GM12874 (cell line): ENCODE data around the gene SH3RF1.

Experiments
- TF ChIP-seq, protein P1 (sequence below): IDR thresholded peaks from 2 replicates; pipeline ENCODE4 v1.5.1; 2011; ENCODE audit warnings: low read depth, mild to moderate bottlenecking, control low read depth, low read length, moderate library complexity; ENCODE audit not compliant: insufficient read depth

The SH3RF1 gene

DNA sequence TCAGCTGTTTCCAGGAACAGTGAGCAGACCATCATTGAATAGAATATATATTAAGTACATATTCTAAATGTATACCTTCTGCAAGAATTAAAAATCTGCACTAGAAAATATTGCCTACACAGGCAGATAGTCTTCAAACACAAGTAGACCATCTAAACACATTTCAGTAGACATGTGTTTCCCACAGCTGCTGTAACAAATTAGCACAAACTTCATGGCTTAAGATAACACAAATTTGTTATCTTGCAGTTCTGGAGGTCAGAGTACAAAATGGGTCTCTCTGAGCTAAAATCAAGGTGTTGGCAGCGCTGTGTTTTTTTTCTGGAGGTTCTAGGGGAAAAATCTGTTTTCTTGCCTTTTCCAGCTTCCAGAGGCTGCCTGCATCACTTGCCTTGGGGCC lies 42.7 kb downstream of the SH3RF1 start:
- TF ChIP-seq, protein P1, sequence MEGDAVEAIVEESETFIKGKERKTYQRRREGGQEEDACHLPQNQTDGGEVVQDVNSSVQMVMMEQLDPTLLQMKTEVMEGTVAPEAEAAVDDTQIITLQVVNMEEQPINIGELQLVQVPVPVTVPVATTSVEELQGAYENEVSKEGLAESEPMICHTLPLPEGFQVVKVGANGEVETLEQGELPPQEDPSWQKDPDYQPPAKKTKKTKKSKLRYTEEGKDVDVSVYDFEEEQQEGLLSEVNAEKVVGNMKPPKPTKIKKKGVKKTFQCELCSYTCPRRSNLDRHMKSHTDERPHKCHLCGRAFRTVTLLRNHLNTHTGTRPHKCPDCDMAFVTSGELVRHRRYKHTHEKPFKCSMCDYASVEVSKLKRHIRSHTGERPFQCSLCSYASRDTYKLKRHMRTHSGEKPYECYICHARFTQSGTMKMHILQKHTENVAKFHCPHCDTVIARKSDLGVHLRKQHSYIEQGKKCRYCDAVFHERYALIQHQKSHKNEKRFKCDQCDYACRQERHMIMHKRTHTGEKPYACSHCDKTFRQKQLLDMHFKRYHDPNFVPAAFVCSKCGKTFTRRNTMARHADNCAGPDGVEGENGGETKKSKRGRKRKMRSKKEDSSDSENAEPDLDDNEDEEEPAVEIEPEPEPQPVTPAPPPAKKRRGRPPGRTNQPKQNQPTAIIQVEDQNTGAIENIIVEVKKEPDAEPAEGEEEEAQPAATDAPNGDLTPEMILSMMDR, result no peak

DNA sequence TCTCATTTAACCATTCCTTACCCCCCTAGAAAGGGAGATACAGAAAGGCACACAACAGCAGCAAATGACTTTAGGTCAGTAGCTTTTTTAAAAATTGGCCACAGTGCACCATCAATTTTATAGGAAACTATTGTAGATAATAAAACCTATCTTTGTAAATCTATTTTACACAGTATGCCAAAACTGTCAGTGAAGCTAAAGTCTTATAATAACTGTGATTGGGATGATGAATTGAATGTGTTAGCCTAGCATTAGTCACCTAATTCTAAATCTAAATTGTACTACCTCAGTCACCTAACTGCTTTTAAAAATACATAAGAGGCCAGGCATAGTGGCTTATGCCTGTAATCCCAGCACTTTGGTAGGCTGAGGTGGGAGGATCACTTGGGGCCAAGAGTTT lies 44.2 kb downstream of the SH3RF1 start:
- TF ChIP-seq, protein P1, result no peak

DNA sequence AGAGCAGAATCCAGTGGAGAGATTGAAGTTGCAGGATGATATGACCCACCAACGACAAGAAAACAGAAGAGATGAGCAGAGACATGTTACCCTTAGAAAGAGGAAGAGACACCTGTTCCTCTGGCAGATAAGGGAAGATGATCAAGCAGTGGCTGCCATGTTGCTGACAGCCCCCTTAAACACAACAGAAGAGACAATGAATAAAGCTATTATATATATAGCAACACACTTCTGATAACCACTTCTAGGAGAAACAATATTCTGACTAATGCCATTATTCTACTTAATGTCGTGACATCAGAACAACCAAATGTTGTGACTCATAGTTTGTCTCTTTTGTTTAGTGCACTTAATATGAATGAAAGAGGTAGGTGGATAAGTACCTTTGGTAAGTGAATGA lies 44.9 kb downstream of the SH3RF1 start:
- TF ChIP-seq, protein P1, result no peak

DNA sequence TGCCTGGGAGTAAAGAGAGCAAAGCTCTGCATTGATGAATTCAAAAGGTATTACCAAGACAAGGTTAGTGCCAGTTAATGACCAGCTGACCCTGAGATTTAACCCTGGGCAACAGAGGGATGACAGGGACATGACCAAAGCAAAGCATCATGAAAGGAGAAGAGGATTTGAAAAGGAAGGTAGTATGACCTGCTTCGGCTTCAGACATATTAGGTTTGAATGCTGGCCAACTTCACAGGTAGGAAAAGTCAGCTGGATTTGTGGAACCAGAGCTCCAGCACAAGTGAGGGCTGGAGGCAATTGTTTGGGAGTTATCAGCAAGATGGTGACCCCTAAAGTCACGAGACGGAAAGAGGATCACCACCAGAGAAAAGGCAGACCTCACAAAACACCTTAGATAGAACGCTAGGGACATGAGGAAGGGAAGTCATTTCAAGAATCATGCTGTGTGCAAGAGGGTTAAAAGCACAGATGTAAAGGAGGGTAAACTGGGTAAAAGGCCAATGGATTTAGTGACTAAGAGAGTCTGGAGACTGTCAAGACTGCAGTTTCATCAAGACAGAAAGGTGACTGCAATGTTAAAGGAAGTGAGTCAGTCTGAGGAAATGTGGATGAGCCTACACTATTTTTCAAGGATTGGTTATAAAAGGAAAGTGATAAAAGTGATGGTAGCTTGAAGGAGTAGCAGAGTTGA lies 45.6 kb downstream of the SH3RF1 start:
- TF ChIP-seq, protein P1, result no peak

DNA sequence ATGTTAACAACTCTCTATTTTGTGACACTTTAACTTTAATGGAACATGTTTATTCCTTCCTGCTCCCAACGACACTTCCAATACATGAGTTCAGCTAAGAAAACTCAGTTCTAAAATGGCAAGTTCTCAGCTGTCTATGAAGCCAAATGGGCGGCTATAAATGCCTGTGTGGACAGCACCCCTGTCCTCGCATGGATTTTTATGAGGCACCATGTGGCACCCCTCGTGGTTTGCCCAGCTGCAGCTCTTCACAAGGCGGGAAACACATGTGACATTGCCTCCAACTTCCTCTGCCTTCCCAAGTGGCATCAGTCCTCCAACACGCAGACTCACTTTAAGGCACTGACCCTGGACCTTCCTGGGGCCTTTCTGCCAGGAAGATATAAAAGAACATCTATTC lies 48.0 kb downstream of the SH3RF1 start:
- TF ChIP-seq, protein P1, result no peak

DNA sequence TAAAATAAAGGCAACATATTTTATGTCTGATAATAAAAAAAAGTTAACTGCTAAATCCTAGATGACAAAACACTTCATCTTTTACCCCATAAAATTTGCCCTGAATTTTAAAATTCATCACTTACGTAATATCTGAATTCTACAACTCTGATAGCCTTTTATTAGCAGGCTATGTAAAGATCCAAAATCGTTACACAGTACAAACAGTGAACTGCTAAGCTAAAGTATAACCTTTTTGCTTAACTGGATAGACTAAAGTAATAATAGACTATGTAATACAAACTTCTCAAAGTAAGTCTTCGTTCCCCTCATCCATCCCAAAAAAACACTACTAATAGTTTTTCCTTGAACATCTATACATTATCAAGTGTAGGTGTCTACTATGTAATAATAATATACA lies 49.1 kb downstream of the SH3RF1 start:
- TF ChIP-seq, protein P1, result no peak

DNA sequence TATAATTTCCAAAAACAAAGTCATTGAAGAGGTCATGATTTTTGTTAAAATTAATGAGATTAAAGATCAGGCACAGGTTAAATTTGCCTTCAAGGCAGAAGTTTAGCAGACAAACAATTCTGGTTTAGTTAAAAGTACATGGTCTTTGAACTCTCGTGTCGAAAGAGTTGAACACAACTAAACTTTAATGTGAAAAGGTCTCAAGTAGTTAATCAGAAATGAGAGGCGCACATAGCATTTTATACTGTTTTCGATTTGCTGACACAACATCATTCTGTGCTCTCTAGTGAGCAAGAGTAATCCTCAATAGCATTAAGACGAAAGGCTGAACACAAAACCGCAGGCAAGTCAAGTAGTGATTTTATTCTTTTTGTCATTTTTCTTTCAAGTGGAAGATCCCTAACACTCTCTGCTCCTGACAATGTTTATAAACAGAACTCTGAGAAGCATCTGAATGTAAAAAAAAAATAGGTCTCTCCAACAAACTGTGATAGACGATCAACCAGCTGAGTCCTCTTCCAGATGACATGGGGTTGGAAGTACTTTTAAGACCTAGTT lies 49.8 kb downstream of the SH3RF1 start:
- TF ChIP-seq, protein P1, result no peak
